Endothelial cell of umbilical vein (primary cell): ENCODE results near the gene TSGA10IP. TPM values are rescaled to one million over a fixed set of nuclear protein-coding genes. Genes with fewer than 3 reads are reported as not detected.

Experiments used
- BruUV-seq: library from RNA; stranded (reverse); fragments of 400-500 nt; replicated peaks from 2 replicates; lab custom pipeline; 2021; lab: Mats Ljungman, UMichigan
- CTCF ChIA-PET: fragments of 300-600, 350-600 bp; sonication (Branson Sonifier 250); formaldehyde crosslinking; loops from one replicate; lab custom pipeline; 2021; ENCODE audit warnings: antibody characterized with exemption, inconsistent platforms; lab: Charles Lee
- POLR2A ChIA-PET: fragments of 300-600, 350-600 bp; sonication (Branson Sonifier 250); formaldehyde crosslinking; loops from one replicate; lab custom pipeline; 2021; ENCODE audit warnings: antibody characterized with exemption, inconsistent platforms; lab: Charles Lee
- DNase-seq: peaks from one replicate; pipeline ENCODE4 v3.0.0-alpha.2; 2011; ENCODE audit warnings: low read depth, low spot score
- FAIRE-seq: peaks from 2 replicates; lab custom pipeline; 2011; peaks lifted over from hg19 to GRCh38; lab: Jason Lieb, UNC
- H2AFZ ChIP-seq: 2 replicates; pipeline ENCODE4 v1.6.0; 2012; ENCODE audit warnings: low read depth, low read length, control low read depth, inconsistent platforms
- H3K27ac ChIP-seq: 2 replicates; pipeline ENCODE4 v1.5.1; 2011; ENCODE audit warnings: low read depth, mild to moderate bottlenecking, control low read depth, low read length, moderate library complexity; ENCODE audit not compliant: insufficient read depth
- H3K27me3 ChIP-seq, 2 experiments: 2 replicates each; pipeline versions ENCODE4 v1.6.0 to v1.6.1; 2011; ENCODE audit warnings: low read length in 2 of 2, mixed read lengths in 1 of 2; ENCODE audit not compliant: control insufficient read depth in 2 of 2, insufficient read depth in 2 of 2
- H3K36me3 ChIP-seq, 2 experiments: 2 replicates in 1 of 2; 3 replicates in 1 of 2; pipeline ENCODE4 v1.5.1; 2011; ENCODE audit warnings: low read length in 2 of 2, mild to moderate bottlenecking in 1 of 2, moderate library complexity in 1 of 2; ENCODE audit not compliant: control insufficient read depth in 2 of 2, insufficient read depth in 2 of 2; ENCODE audit errors: extremely low read depth in 1 of 2
- H3K4me1 ChIP-seq: 3 replicates; pipeline ENCODE4 v1.5.1; 2011; ENCODE audit warnings: mild to moderate bottlenecking, low read length; ENCODE audit not compliant: control insufficient read depth, insufficient read depth; ENCODE audit errors: extremely low read depth
- H3K4me2 ChIP-seq: 2 replicates; pipeline ENCODE4 v1.6.1; 2011; ENCODE audit warnings: low read length, control low read depth, mixed read lengths; ENCODE audit not compliant: insufficient read depth
- H3K4me3 ChIP-seq, 3 experiments: fragments of 200-600 bp in 1 of 3; sonication (generic), shearing (Covaris generic) in 1 of 3; replicated peaks in 1 of 3; 2 replicates each; pipeline ENCODE4 v1.5.1; 2011 to 2016; ENCODE audit warnings: control low read depth in 3 of 3, low read length in 3 of 3, mild to moderate bottlenecking in 2 of 3, inconsistent platforms in 1 of 3, low read depth in 1 of 3, moderate library complexity in 1 of 3; ENCODE audit not compliant: insufficient read depth in 1 of 3
- H3K79me2 ChIP-seq: 2 replicates; pipeline ENCODE4 v1.6.0; 2012; ENCODE audit warnings: low read length, inconsistent platforms; ENCODE audit not compliant: control insufficient read depth, insufficient read depth
- H3K9ac ChIP-seq: replicated peaks from 2 replicates; pipeline ENCODE3; 2011; ENCODE audit warnings: low read length, control low read depth; ENCODE audit not compliant: insufficient read depth; ENCODE audit errors: extremely low read depth
- H3K9me1 ChIP-seq: replicated peaks from 3 replicates; pipeline ENCODE4 v1.6.0; 2011; ENCODE audit warnings: mild to moderate bottlenecking, low read length; ENCODE audit not compliant: control insufficient read depth, insufficient read depth; ENCODE audit errors: extremely low read depth
- H3K9me3 ChIP-seq: replicated peaks from 2 replicates; pipeline ENCODE4 v1.5.1; 2012; ENCODE audit warnings: low read length, inconsistent platforms; ENCODE audit not compliant: control insufficient read depth, insufficient read depth
- H4K20me1 ChIP-seq: replicated peaks from 2 replicates; pipeline ENCODE3; 2011; ENCODE audit warnings: mild to moderate bottlenecking, low read length; ENCODE audit not compliant: control insufficient read depth, insufficient read depth; ENCODE audit errors: extremely low read depth
- EZH2 ChIP-seq: IDR thresholded peaks from 2 replicates; pipeline ENCODE4 v1.6.1; 2012; ENCODE audit warnings: borderline replicate concordance, low read depth, mild to moderate bottlenecking, moderate library complexity, low read length, inconsistent platforms; ENCODE audit not compliant: severe bottlenecking
- FOS ChIP-seq: IDR thresholded peaks from 2 replicates; pipeline ENCODE4 v1.6.1; 2011; ENCODE audit warnings: mild to moderate bottlenecking, low read length, moderate library complexity, borderline replicate concordance; ENCODE audit not compliant: insufficient read depth
- GATA2 ChIP-seq: IDR thresholded peaks from 2 replicates; pipeline ENCODE4 v1.7.0; 2011; ENCODE audit warnings: low read depth, mild to moderate bottlenecking, moderate library complexity, mixed read lengths, low read length; ENCODE audit not compliant: insufficient read length, insufficient read depth
- MYC ChIP-seq: IDR thresholded peaks from one replicate; pipeline ENCODE4 v1.6.1; 2011; ENCODE audit warnings: mild to moderate bottlenecking, low read depth, low read length
- POLR2A ChIP-seq: IDR thresholded peaks from 2 replicates; pipeline ENCODE4 v1.6.1; 2012; ENCODE audit warnings: low read depth, mild to moderate bottlenecking, control low read depth, low read length
- dilution Hi-C: fragments of 300-500 bp; cut with MboI; formaldehyde crosslinking; loops from one replicate; pipeline ENCODE4 v1.15.0; 2019; ENCODE audit warnings: low sequenced_read_pairs; ENCODE audit not compliant: extremely low pct_ligation_motif_present
- intact Hi-C: fragments of 100-400 bp; cut with micrococcal nuclease; formaldehyde crosslinking; loops from one replicate; pipeline ENCODE4 v1.10.0; 2022
- polyA plus RNA-seq, 4 experiments: library from polyadenylated mRNA; depleted of rRNA in 3 of 4; stranded (reverse) in 3 of 4; unstranded in 1 of 4; fragments of >200 nt; gene quantifications; 2 replicates each; pipeline versions ENCODE4 v1.2.1 to v1.2.3, GENCODE V29; 2011 to 2012; ENCODE audit warnings: missing spikeins in 1 of 4
- total RNA-seq: library from RNA; stranded (reverse); gene quantifications from 2 replicates; pipeline ENCODE4 v1.2.3, GENCODE V29; 2021
- TF ChIP-seq, protein P1 (sequence below), 2 donors: IDR thresholded peaks; 1 replicate in 1 of 2; 2 replicates in 1 of 2; pipeline ENCODE4 v1.5.1; 2011; ENCODE audit warnings: low read length in 2 of 2, mild to moderate bottlenecking in 2 of 2, moderate library complexity in 2 of 2, control low read depth in 1 of 2, inconsistent platforms in 1 of 2, low read depth in 1 of 2; ENCODE audit not compliant: insufficient read depth in 1 of 2; ENCODE audit errors: extremely low read depth in 1 of 2

The TSGA10IP gene
- total and polyA plus RNA-seq, 2 donors (not counting 3 experiments of a cell fraction or from before 2014, with no cell fraction given): not detected

DNA sequence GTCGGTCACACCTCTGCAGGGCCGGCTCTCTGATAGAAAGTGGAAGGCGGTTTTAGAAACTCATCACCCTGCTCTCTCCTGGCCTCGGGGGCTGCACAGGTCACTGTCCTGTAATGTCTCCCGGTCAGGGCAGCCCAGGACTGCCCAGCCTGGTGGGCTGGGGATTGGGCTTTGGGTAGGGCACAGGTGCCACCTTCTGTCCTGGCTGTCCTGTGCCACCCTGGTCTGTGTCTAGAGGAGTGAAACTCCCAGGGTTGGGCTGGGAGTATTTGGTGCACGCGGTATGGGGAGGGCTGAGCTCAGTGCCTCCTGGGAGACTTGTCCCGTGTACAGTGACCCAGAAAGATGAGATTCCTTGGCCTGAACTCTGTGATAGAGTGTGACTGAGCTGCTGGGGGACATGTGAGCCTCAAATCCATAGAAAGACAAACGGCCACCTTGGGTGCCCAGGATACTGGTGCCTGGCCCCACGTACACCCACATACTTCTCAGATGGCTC, 34.0 kb downstream of the TSGA10IP start:
- ChIA-PET POLR2A (no interaction called here), CTCF (interaction anchor here (0.6 to 1.4 kb wide), 4 partner anchors 9 to 388 kb away, joined by 3 to 8 read pairs (median 4); partner anchors contain the start of gene FIBP)
- Histone ChIP-seq H3K4me2 (no peak overlapping the region), H3K4me3 (no peak overlapping the region), H3K36me3 (peaks cover 0 to 34% of the 10 kb centered on the region in 2 experiments), H3K9ac (no peak overlapping the region), H3K9me3 (no peaks in the 10 kb centered on the region), H2AFZ (no peak overlapping the region), H3K27ac (no peak overlapping the region), H3K9me1 (no peaks in the 10 kb centered on the region), H3K27me3 (no peaks in the 10 kb centered on the region), H3K4me1 (no peaks in the 10 kb centered on the region), H3K79me2 (no peaks in the 10 kb centered on the region), H4K20me1 (no peaks in the 10 kb centered on the region)
- TF ChIP-seq EZH2 (no peak), GATA2 (no peak), FOS (no peak), POLR2A (no peak), MYC (no peak)
- TF ChIP-seq, protein P1, sequence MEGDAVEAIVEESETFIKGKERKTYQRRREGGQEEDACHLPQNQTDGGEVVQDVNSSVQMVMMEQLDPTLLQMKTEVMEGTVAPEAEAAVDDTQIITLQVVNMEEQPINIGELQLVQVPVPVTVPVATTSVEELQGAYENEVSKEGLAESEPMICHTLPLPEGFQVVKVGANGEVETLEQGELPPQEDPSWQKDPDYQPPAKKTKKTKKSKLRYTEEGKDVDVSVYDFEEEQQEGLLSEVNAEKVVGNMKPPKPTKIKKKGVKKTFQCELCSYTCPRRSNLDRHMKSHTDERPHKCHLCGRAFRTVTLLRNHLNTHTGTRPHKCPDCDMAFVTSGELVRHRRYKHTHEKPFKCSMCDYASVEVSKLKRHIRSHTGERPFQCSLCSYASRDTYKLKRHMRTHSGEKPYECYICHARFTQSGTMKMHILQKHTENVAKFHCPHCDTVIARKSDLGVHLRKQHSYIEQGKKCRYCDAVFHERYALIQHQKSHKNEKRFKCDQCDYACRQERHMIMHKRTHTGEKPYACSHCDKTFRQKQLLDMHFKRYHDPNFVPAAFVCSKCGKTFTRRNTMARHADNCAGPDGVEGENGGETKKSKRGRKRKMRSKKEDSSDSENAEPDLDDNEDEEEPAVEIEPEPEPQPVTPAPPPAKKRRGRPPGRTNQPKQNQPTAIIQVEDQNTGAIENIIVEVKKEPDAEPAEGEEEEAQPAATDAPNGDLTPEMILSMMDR (IDR thresholded peaks at IDR 0.05; ENCODE audit: extremely low read depth in 1 of 2, insufficient read depth in 1 of 2, low read depth in 1 of 2, low read length in 2 of 2): no peak
- DNase-seq (no peak), FAIRE-seq (no peak)
- intact Hi-C loops: no loop called here
- dilution Hi-C loops: no loop called here
- BruUV-seq: no TSS peak
